ENCODE results near the gene ANKRD23. TPM values are rescaled to one million over a fixed set of nuclear protein-coding genes. Genes with fewer than 3 reads are reported as not detected.

Gene ANKRD23
- total RNA-seq, 2 experiments from 2014 or later: 6.2 to 10.4 TPM

DNA sequence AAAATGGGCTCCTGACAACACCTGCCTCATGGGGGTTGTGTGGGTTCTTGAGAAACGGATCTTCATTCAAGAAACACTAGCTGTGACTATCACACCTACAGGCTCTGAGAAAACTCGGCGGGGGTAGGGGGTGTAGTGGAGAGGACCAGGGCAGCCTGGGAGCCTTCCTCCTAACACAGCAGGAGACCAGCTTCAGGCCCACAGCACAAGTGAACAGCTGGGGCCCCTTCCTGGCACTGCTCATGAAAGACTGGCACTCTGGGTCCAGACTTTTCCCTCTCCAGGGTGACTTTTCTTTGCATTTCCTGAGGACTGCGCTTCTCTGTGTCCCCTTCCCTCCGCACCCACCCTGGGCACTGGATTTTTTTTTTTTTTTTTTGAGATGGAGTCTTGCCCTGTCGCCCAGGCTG, 33.2 kb upstream of the ANKRD23 start:
- Histone ChIP-seq H3K9me3 (ENCODE audit: control insufficient read depth in 1 of 2, insufficient read depth in 1 of 2, low read length in 2 of 2) (no peaks in the 10 kb centered on the region), H3K27me3 (ENCODE audit: control insufficient read depth in 1 of 2, insufficient read depth in 2 of 2, low read length in 2 of 2) (no peaks in the 10 kb centered on the region), H3K4me1 (ENCODE audit: insufficient read depth, low read length) (peaks cover 20% of the 10 kb centered on the region), H3K27ac (ENCODE audit: low read depth in 1 of 2, low read length in 2 of 2) (no peak overlapping the region), H3K4me3 (ENCODE audit: low read length) (no peak overlapping the region), H3K36me3 (ENCODE audit: insufficient read depth, low read length) (no peaks in the 10 kb centered on the region)
- TF ChIP-seq, protein P1, sequence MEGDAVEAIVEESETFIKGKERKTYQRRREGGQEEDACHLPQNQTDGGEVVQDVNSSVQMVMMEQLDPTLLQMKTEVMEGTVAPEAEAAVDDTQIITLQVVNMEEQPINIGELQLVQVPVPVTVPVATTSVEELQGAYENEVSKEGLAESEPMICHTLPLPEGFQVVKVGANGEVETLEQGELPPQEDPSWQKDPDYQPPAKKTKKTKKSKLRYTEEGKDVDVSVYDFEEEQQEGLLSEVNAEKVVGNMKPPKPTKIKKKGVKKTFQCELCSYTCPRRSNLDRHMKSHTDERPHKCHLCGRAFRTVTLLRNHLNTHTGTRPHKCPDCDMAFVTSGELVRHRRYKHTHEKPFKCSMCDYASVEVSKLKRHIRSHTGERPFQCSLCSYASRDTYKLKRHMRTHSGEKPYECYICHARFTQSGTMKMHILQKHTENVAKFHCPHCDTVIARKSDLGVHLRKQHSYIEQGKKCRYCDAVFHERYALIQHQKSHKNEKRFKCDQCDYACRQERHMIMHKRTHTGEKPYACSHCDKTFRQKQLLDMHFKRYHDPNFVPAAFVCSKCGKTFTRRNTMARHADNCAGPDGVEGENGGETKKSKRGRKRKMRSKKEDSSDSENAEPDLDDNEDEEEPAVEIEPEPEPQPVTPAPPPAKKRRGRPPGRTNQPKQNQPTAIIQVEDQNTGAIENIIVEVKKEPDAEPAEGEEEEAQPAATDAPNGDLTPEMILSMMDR (IDR thresholded peaks at IDR 0.05): no peak
- intact Hi-C loops (cut with DNase I, micrococcal nuclease): no loop called here
- Mint-ChIP-seq H3K9me3 (no peaks in the 10 kb centered on the region), H3K27ac (no peak overlapping the region), H3K4me3 (no peak overlapping the region), H3K27me3 (no peaks in the 10 kb centered on the region), H3K4me1 (ENCODE audit: low read depth) (peaks cover 32% of the 10 kb centered on the region), H3K36me3 (ENCODE audit: low read depth) (no peaks in the 10 kb centered on the region)
- ChIA-PET POLR2A (no interaction called here), CTCF (interaction anchor here (0.7 kb wide), 1 partner anchor 9 kb away, joined by 3 read pairs; no protein-coding TSS in a partner anchor)
- ATAC-seq (ENCODE audit: poor library complexity): no peak
- no peak for DNase-seq

DNA sequence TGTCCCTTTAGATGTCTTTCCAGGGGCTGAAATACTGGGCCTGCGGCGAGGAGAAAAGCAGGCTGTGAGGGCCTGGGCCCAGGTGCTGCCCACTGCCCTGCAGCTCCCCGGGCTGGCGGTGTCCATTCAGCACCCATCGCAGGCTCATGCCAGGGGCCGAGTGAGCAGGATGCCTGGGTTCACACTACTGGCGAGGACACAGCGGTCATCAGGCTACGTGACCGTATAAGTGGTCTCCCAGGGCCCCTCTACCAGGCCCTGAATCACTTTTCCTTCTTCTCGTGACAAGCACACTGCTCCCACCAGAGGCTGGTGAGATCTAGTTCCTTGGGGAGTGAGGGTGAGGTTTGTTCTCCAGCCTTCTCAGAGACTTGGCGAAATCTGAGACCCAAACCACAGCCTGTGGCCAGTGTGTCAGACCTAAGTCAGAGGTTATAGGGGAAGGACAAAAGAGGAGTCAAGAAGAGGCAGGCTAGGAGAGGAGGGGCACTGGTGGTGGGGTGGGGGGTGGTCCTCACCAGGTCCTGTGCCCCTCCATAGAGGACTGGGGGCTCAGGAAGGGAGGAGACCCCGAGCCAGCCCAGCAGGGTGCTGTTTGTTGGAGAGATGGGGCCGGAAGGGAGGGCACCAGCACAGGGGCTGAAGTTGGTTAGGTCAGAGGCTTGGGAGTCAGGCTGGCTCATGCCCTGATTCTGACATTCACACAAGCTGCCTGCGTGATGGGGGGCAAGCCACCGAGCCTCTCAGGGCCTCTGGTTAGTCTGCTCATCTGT, 32.6 kb upstream of the ANKRD23 start:
- no peak for DNase-seq
- H3K27ac ChIP-seq (ENCODE audit: low read depth in 1 of 2, low read length in 2 of 2): no peak overlapping the region
- TF ChIP-seq, protein P1 (IDR thresholded peaks at IDR 0.05): no peak
- no peaks in the 10 kb centered on the region for H3K9me3 ChIP-seq (ENCODE audit: control insufficient read depth in 1 of 2, insufficient read depth in 1 of 2, low read length in 2 of 2)
- POLR2A ChIA-PET: interaction anchor here (1.3 kb wide), 1 partner anchor 10 kb away, joined by 3 read pairs; no protein-coding TSS in a partner anchor
- no peak overlapping the region for H3K27ac Mint-ChIP-seq
- ATAC-seq (ENCODE audit: poor library complexity): no peak
- H3K36me3 Mint-ChIP-seq (ENCODE audit: low read depth): no peaks in the 10 kb centered on the region
- CTCF ChIA-PET: interaction anchor here (0.7 kb wide), 1 partner anchor 10 kb away, joined by 3 read pairs; no protein-coding TSS in a partner anchor
- H3K27me3 Mint-ChIP-seq: no peaks in the 10 kb centered on the region
- no peaks in the 10 kb centered on the region for H3K9me3 Mint-ChIP-seq
- no peak overlapping the region for H3K4me3 ChIP-seq (ENCODE audit: low read length)
- no peaks in the 10 kb centered on the region for H3K36me3 ChIP-seq (ENCODE audit: insufficient read depth, low read length)
- H3K27me3 ChIP-seq (ENCODE audit: control insufficient read depth in 1 of 2, insufficient read depth in 2 of 2, low read length in 2 of 2): no peaks in the 10 kb centered on the region
- H3K4me1 ChIP-seq (ENCODE audit: insufficient read depth, low read length): peaks cover 20% of the 10 kb centered on the region
- H3K4me1 Mint-ChIP-seq (ENCODE audit: low read depth): peaks cover 33% of the 10 kb centered on the region
- H3K4me3 Mint-ChIP-seq: no peak overlapping the region
- intact Hi-C loops (cut with DNase I, micrococcal nuclease): no loop called here

DNA sequence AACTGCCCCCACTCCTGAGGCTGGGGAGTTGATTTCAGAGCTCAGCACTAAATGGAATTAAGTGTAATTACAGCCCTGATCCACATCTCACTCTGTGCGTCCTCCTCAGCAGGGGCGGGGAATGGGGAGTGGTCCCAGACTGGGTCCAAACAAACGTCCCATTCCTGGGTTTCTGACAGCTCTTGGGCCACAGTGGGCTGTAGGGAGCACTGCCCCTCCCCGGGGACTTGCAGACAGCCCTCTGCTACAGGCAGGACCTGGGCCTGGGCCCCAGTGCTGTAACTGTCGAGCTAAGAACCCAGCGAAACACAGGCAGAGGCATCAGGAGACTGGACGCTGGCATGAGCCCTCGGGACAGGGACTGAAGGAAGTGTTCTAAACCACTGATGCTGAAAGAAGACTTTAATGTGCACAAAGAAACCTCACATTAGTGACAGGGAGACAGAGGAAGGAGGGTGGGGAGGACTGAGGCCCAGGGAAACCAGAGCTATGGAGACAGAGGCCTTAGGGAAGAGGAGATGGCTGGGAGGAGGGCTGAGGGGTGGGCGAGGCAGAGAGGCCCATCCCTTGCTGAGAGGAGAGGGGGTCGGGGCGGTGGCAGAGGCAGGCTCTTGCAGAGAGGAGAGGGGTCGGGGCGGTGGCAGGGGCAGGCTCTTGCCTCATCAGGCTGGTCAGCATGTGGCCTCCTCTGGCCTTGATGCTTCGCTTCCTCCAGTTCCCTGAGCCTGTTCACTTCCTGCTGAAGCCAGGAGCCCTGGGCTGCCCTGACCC, 31.9 kb upstream of the ANKRD23 start:
- H3K9me3 Mint-ChIP-seq: no peaks in the 10 kb centered on the region
- intact Hi-C loops (cut with DNase I, micrococcal nuclease): loop anchor here in 1 of 2 experiments (2.0 kb wide), 1 partner anchor 39 kb away; no protein-coding TSS in a partner anchor
- peak overlapping the region; percentile 7 for H3K27ac Mint-ChIP-seq
- H3K4me3 ChIP-seq (ENCODE audit: low read length): no peak overlapping the region
- CTCF ChIA-PET: no interaction called here
- H3K4me1 Mint-ChIP-seq (ENCODE audit: low read depth): peaks cover 41% of the 10 kb centered on the region
- DNase-seq (no peak), ATAC-seq (ENCODE audit: poor library complexity) (no peak)
- no peaks in the 10 kb centered on the region for H3K9me3 ChIP-seq (ENCODE audit: control insufficient read depth in 1 of 2, insufficient read depth in 1 of 2, low read length in 2 of 2)
- no peaks in the 10 kb centered on the region for H3K27me3 Mint-ChIP-seq
- TF ChIP-seq, protein P1 (IDR thresholded peaks at IDR 0.05): no peak
- H3K27ac ChIP-seq (ENCODE audit: low read depth in 1 of 2, low read length in 2 of 2): no peak overlapping the region
- H3K27me3 ChIP-seq (ENCODE audit: control insufficient read depth in 1 of 2, insufficient read depth in 2 of 2, low read length in 2 of 2): no peaks in the 10 kb centered on the region
- POLR2A ChIA-PET: interaction anchor here (1.3 to 2.7 kb wide), 4 partner anchors 9 to 87 kb away, joined by 3 to 11 read pairs (median 8); no protein-coding TSS in a partner anchor
- peaks cover 26% of the 10 kb centered on the region for H3K4me1 ChIP-seq (ENCODE audit: insufficient read depth, low read length)
- H3K4me3 Mint-ChIP-seq: no peak overlapping the region
- H3K36me3 Mint-ChIP-seq (ENCODE audit: low read depth): peaks cover 3% of the 10 kb centered on the region
- H3K36me3 ChIP-seq (ENCODE audit: insufficient read depth, low read length): no peaks in the 10 kb centered on the region

Measured in CD4-positive, alpha-beta T cell (primary cell).